Transverse colon (tissue), 4 donors: ENCODE results near the gene TULP4. TPM values are rescaled to one million over a fixed set of nuclear protein-coding genes. Genes with fewer than 3 reads are reported as not detected.

Experiments
- DNase-seq: peaks from one replicate; pipeline ENCODE4 v3.0.0-alpha.2; 2019
- H3K27ac ChIP-seq, 4 donors: fragments of 200-600 bp; sonication (generic); 2 replicates each; pipeline ENCODE4 v1.5.1; 2016 to 2018; ENCODE audit warnings: inconsistent platforms in 4 of 4
- H3K27me3 ChIP-seq: fragments of 200-600 bp; sonication (generic); 2 replicates; pipeline ENCODE4 v1.5.1; 2017; ENCODE audit warnings: inconsistent platforms
- H3K36me3 ChIP-seq, 4 donors: fragments of 200-600 bp; sonication (generic); 2 replicates each; pipeline ENCODE4 v1.5.1; 2017 to 2019; ENCODE audit warnings: inconsistent platforms in 4 of 4
- H3K4me1 ChIP-seq, 4 donors: fragments of 200-600 bp; sonication (generic); 2 replicates each; pipeline ENCODE4 v1.5.1; 2017 to 2020; ENCODE audit warnings: inconsistent platforms in 4 of 4
- H3K4me3 ChIP-seq, 4 donors: fragments of 200-600 bp; sonication (generic); 1 replicate in 1 of 4; 2 replicates in 3 of 4; pipeline versions ENCODE4 v1.5.1 to v1.6.1; 2017 to 2019; ENCODE audit warnings: inconsistent platforms in 4 of 4
- H3K9me3 ChIP-seq, 2 donors: fragments of 200-600 bp; sonication (generic); 2 replicates each; pipeline ENCODE4 v1.5.1; 2017 to 2019; ENCODE audit warnings: inconsistent platforms in 2 of 2
- EP300 ChIP-seq: sonication (generic); formaldehyde crosslinking; IDR thresholded peaks from one replicate; pipeline ENCODE4 v1.6.1; 2017; ENCODE audit warnings: antibody characterized with exemption, low read depth
- POLR2A ChIP-seq: fragments of 450-650 bp; IDR thresholded peaks from one replicate; pipeline ENCODE4 v1.6.1; 2016; ENCODE audit warnings: antibody characterized with exemption, mild to moderate bottlenecking, moderate library complexity
- POLR2AphosphoS5 ChIP-seq, 3 donors: sonication (generic); formaldehyde crosslinking; IDR thresholded peaks; one replicate each; pipeline ENCODE4 v1.6.1; 2016; ENCODE audit warnings: antibody characterized with exemption in 3 of 3
- WGBS, 2 donors: methylation state at CpG; one replicate each; pipeline ENCODE4 v1.1.5; 2018; ENCODE audit warnings: low coverage in 1 of 2; 5-methylcytosine and 5-hydroxymethylcytosine counted together
- in situ Hi-C, 4 donors: fragments of 200-750 bp; cut with MboI; loops; one replicate each; pipeline versions ENCODE4 v1.15.0 to v1.15.1; 2017; ENCODE audit warnings: low sequenced_read_pairs in 3 of 4, low pct_ligation_motif_present in 1 of 4, low pct_unique_long_range_greater_than_20kb in 1 of 4
- intact Hi-C: fragments of 100-400 bp; cut with DNase I; formaldehyde crosslinking; loops from one replicate; pipeline ENCODE4 v1.15.1; 2023; ENCODE audit warnings: low total_unique reads
- total RNA-seq, 4 donors: library from RNA; depleted of rRNA; stranded (reverse); fragments of >200 nt; gene quantifications; one replicate each; pipeline ENCODE4 v1.1.0, GENCODE V29; 2016
- TF ChIP-seq, protein P1 (sequence below), 5 experiments: fragments of 200-600 bp in 3 of 5; fragments of 450-650 bp in 2 of 5; sonication (generic) in 3 of 5; IDR thresholded peaks; 1 replicate in 2 of 5; 2 replicates in 3 of 5; pipeline ENCODE4 v1.5.1; 2016 to 2017; ENCODE audit warnings: antibody characterized with exemption in 5 of 5, inconsistent platforms in 3 of 5, mild to moderate bottlenecking in 2 of 5, moderate library complexity in 1 of 5

TULP4 gene
- total RNA-seq, 4 donors from 2014 or later = 53.9 to 138 (median 95.1) TPM

DNA sequence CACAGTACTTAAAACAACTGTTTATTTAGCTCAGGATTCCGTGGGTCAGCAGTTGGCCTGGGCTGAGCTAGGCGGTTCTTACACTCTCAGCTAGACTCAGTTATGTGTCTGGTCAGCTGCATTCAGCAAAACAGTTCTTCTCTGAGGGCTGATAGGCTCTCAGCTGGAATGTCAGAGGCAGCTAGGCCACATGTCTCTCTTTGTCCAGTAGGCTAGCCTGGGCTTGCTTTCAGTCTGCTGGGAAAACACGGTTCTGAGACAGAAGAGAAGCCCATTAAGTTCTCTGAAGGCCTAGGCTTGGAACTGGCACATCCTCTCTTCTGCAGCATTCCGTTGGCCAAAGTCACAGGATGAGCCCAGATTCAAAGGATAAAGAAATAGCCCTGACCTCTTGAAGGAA is 65.6 kb downstream of the TULP4 start:
- no peak for DNase-seq
- 63% methylated on average over 4 of the region's 4 CpGs; no CpG with 5 or more reads in 1 of the 2 donors for WGBS, 2 donors
- H3K4me3 ChIP-seq = no peak overlapping the region
- H3K27me3 ChIP-seq = no peaks in the 10 kb centered on the region
- in situ Hi-C loops (no loop called here), intact Hi-C loops (no loop called here)
- H3K4me1 ChIP-seq = no peaks in the 10 kb centered on the region
- H3K27ac ChIP-seq = no peak overlapping the region
- H3K9me3 ChIP-seq = no peaks in the 10 kb centered on the region
- no peak for TF ChIP-seq EP300
- TF ChIP-seq, protein P1, sequence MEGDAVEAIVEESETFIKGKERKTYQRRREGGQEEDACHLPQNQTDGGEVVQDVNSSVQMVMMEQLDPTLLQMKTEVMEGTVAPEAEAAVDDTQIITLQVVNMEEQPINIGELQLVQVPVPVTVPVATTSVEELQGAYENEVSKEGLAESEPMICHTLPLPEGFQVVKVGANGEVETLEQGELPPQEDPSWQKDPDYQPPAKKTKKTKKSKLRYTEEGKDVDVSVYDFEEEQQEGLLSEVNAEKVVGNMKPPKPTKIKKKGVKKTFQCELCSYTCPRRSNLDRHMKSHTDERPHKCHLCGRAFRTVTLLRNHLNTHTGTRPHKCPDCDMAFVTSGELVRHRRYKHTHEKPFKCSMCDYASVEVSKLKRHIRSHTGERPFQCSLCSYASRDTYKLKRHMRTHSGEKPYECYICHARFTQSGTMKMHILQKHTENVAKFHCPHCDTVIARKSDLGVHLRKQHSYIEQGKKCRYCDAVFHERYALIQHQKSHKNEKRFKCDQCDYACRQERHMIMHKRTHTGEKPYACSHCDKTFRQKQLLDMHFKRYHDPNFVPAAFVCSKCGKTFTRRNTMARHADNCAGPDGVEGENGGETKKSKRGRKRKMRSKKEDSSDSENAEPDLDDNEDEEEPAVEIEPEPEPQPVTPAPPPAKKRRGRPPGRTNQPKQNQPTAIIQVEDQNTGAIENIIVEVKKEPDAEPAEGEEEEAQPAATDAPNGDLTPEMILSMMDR (IDR thresholded peaks at IDR 0.05) = no peak
- TF ChIP-seq POLR2AphosphoS5 (IDR thresholded peaks at IDR 0.05) = no peak
- TF ChIP-seq POLR2A = no peak
- H3K36me3 ChIP-seq = no peaks in the 10 kb centered on the region

DNA sequence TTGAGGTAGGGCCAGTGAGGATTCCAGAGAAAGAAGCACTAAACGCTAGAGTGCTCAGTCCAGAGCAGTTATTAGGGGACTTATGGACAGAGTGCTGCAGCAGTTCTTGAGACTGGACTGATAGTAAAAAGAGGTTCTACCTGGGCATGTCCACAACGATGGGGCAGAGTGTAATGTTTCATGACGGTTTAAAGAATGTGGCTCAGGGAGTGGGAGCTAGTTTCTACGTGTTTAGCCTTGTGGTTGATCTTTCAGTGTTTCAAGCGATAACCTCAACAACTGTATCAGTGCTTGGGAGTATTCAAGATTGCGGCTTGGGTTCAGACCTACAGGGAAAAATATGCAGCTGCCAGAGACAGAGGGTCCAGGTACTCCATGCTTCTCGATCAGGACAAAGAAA is 67.1 kb downstream of the TULP4 start:
- H3K9me3 ChIP-seq = no peaks in the 10 kb centered on the region
- TF ChIP-seq, protein P1 (IDR thresholded peaks at IDR 0.05) = no peak
- TF ChIP-seq POLR2A (no peak), EP300 (no peak), POLR2AphosphoS5 (IDR thresholded peaks at IDR 0.05) (no peak)
- no peaks in the 10 kb centered on the region for H3K4me1 ChIP-seq
- H3K4me3 ChIP-seq = no peak overlapping the region
- 90 to 97% methylated on average over 3 to 7 of the region's 7 CpGs for WGBS, 2 donors
- intact Hi-C loops (no loop called here), in situ Hi-C loops (no loop called here)
- DNase-seq = no peak
- H3K36me3 ChIP-seq = no peaks in the 10 kb centered on the region
- H3K27ac ChIP-seq = no peak overlapping the region
- H3K27me3 ChIP-seq = no peaks in the 10 kb centered on the region

DNA sequence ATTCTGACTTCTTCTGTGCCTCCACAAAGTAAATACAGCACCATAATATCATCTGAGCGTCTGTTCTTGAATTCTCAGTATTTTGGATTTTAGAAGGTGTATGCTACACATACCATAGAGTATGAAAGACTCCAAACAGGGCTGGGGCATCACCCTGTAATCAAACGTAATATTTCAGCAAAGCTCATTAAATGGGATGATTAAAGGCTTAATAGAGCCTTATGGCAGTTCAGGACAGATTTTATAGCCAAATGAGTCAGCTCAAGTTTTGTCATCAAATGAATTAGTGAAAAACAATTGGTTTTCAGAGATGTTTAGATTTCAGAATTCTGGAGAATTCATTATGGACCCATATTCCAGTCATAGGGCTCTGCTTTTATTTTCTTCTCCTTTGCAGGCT is 68.9 kb downstream of the TULP4 start:
- intact Hi-C loops (no loop called here), in situ Hi-C loops (no loop called here)
- H3K9me3 ChIP-seq = no peaks in the 10 kb centered on the region
- H3K4me1 ChIP-seq = no peaks in the 10 kb centered on the region
- no peak for DNase-seq
- 81 to 100% methylated on average over 2 of the region's 2 CpGs for WGBS, 2 donors
- TF ChIP-seq, protein P1 (IDR thresholded peaks at IDR 0.05) = no peak
- TF ChIP-seq POLR2AphosphoS5 (IDR thresholded peaks at IDR 0.05) (no peak), EP300 (no peak), POLR2A (no peak)
- no peaks in the 10 kb centered on the region for H3K27me3 ChIP-seq
- H3K36me3 ChIP-seq = no peaks in the 10 kb centered on the region
- no peak overlapping the region for H3K4me3 ChIP-seq
- no peak overlapping the region for H3K27ac ChIP-seq

DNA sequence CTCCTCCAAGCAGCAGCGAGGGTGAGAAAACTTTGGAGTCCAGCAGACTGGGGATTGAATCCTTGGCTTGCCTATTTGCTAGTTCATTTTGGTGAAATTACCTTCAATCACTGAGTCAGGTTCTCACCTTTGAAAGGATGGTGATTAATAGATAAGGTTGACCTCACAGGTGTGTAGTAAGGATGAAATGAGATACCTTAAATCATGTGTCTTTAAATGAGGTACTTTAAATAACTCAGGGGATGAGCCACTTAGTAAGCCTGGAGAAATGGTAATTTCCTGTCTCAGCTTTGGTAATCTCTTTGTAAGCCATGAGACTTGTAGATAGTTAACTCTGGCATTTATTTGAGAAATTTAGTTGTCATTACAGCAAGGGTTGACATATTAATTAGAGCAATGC is 70.2 kb downstream of the TULP4 start:
- Histone ChIP-seq H3K27me3 (no peaks in the 10 kb centered on the region), H3K27ac (no peak overlapping the region), H3K9me3 (no peaks in the 10 kb centered on the region), H3K4me1 (no peaks in the 10 kb centered on the region), H3K4me3 (no peak overlapping the region), H3K36me3 (no peaks in the 10 kb centered on the region)
- DNase-seq = no peak
- no peak for TF ChIP-seq EP300
- TF ChIP-seq, protein P1 (IDR thresholded peaks at IDR 0.05) = no peak
- TF ChIP-seq POLR2AphosphoS5 (IDR thresholded peaks at IDR 0.05) = no peak
- TF ChIP-seq POLR2A = no peak
- WGBS, 2 donors = 100% methylated on average over 1 of the region's 1 CpG
- in situ Hi-C loops = no loop called here
- intact Hi-C loops = no loop called here
